Endothelial cell of hepatic sinusoid (primary cell): ENCODE measurements around the gene CHRM2.

Experiments
- in situ Hi-C: cut with HindIII; loops from 2 replicates; pipeline ENCODE4 v1.10.0; 2017; ENCODE audit warnings: low sequenced_read_pairs

The CHRM2 gene

GRCh38 chr7:136891850-136892249 lies 23.4 kb downstream of the CHRM2 start:
- in situ Hi-C loops, result no loop called here

GRCh38 chr7:136894789-136895188 lies 26.3 kb downstream of the CHRM2 start:
- in situ Hi-C loops, result no loop called here

- in situ Hi-C loops, result no loop called here
Measured at GRCh38 chr7:136897676-136898075, 29.2 kb downstream of the CHRM2 start.

- in situ Hi-C loops, result no loop called here
Measured at GRCh38 chr7:136900005-136900404, 31.6 kb downstream of the CHRM2 start.

GRCh38 chr7:136910771-136911170 lies 42.3 kb downstream of the CHRM2 start:
- in situ Hi-C loops, result no loop called here

GRCh38 chr7:136911344-136911743 lies 42.9 kb downstream of the CHRM2 start:
- in situ Hi-C loops, result no loop called here

- in situ Hi-C loops, result no loop called here
Measured at GRCh38 chr7:136912339-136912738, 43.9 kb downstream of the CHRM2 start.

GRCh38 chr7:136914016-136914415 lies 45.6 kb downstream of the CHRM2 start:
- in situ Hi-C loops, result no loop called here

- in situ Hi-C loops, result no loop called here
Measured at GRCh38 chr7:136919820-136920219, 51.4 kb downstream of the CHRM2 start.

GRCh38 chr7:136923111-136923667 lies 54.7 kb downstream of the CHRM2 start:
- in situ Hi-C loops, result no loop called here

- in situ Hi-C loops, result no loop called here
Measured at GRCh38 chr7:136925044-136925443, 56.6 kb downstream of the CHRM2 start.

GRCh38 chr7:136925556-136925955 lies 57.1 kb downstream of the CHRM2 start:
- in situ Hi-C loops, result no loop called here

- in situ Hi-C loops, result no loop called here
Measured at GRCh38 chr7:136931169-136931867, 62.9 kb downstream of the CHRM2 start.

- in situ Hi-C loops, result no loop called here
Measured at GRCh38 chr7:136937436-136937835, 69.0 kb downstream of the CHRM2 start.

GRCh38 chr7:136938476-136938875 lies 70.0 kb downstream of the CHRM2 start:
- in situ Hi-C loops, result no loop called here

GRCh38 chr7:136940122-136940521 lies 71.7 kb downstream of the CHRM2 start:
- in situ Hi-C loops, result no loop called here

- in situ Hi-C loops, result no loop called here
Measured at GRCh38 chr7:136940917-136941316, 72.5 kb downstream of the CHRM2 start.

GRCh38 chr7:136941816-136942215 lies 73.4 kb downstream of the CHRM2 start:
- in situ Hi-C loops, result no loop called here

GRCh38 chr7:136942401-136942800 lies 73.9 kb downstream of the CHRM2 start:
- in situ Hi-C loops, result no loop called here

GRCh38 chr7:136942994-136943393 lies 74.5 kb downstream of the CHRM2 start:
- in situ Hi-C loops, result no loop called here

- in situ Hi-C loops, result no loop called here
Measured at GRCh38 chr7:136947347-136947746, 78.9 kb downstream of the CHRM2 start.

- in situ Hi-C loops, result no loop called here
Measured at GRCh38 chr7:136950331-136950730, 81.9 kb downstream of the CHRM2 start.

- in situ Hi-C loops, result no loop called here
Measured at GRCh38 chr7:136953386-136953785, 84.9 kb downstream of the CHRM2 start.
